IPS-NIHi7 (cell line): ENCODE measurements around the gene CR2.
"Not testable (repeated sequence)": the region's sequence is repeated elsewhere in the genome, so short reads cannot be mapped to it uniquely, and the experiment has no call there.

Experiments used
- DNase-seq: peaks from one replicate; pipeline ENCODE4 v3.0.0; 2012; ENCODE audit warnings: mixed read lengths; ENCODE audit errors: extremely low spot score

Gene CR2

GRCh38 chr1:207454046-207454964 is at the start of gene CR2:
Gene CR2, plus strand, starts transcription at chr1:207454328. Its CDS starts 91 bp downstream, at chr1:207454419.
- peak; percentile 81 for DNase-seq

GRCh38 chr1:207404849-207405525 is 49.1 kb upstream of the CR2 start:
- peak; percentile 57 for DNase-seq

GRCh38 chr1:207405814-207406213 is 48.3 kb upstream of the CR2 start:
- DNase-seq = no peak

GRCh38 chr1:207407655-207408260 is 46.4 kb upstream of the CR2 start:
- DNase-seq = no peak

- no peak for DNase-seq
Measured at GRCh38 chr1:207412845-207413244, 41.3 kb upstream of the CR2 start.

GRCh38 chr1:207414606-207415108 is 39.5 kb upstream of the CR2 start:
- no peak for DNase-seq

GRCh38 chr1:207417076-207417475 is 37.1 kb upstream of the CR2 start:
- DNase-seq = no peak

GRCh38 chr1:207418351-207418750 is 35.8 kb upstream of the CR2 start:
- no peak for DNase-seq

- no peak for DNase-seq
Measured at GRCh38 chr1:207420109-207420508, 34.0 kb upstream of the CR2 start.

GRCh38 chr1:207421078-207421477 is 33.0 kb upstream of the CR2 start:
- no peak for DNase-seq

GRCh38 chr1:207423560-207424292 is 30.4 kb upstream of the CR2 start:
- peak; percentile 54 for DNase-seq

GRCh38 chr1:207424570-207425131 is 29.5 kb upstream of the CR2 start:
- DNase-seq = no peak

- no peak for DNase-seq
Measured at GRCh38 chr1:207427832-207428585, 26.1 kb upstream of the CR2 start.

GRCh38 chr1:207428783-207429182 is 25.3 kb upstream of the CR2 start:
- DNase-seq = no peak

GRCh38 chr1:207429963-207430362 is 24.2 kb upstream of the CR2 start:
- DNase-seq = no peak

GRCh38 chr1:207430602-207431001 is 23.5 kb upstream of the CR2 start:
- DNase-seq = no peak

- no peak for DNase-seq
Measured at GRCh38 chr1:207431508-207431907, 22.6 kb upstream of the CR2 start.

GRCh38 chr1:207433435-207433834 is 20.7 kb upstream of the CR2 start:
- no peak for DNase-seq

GRCh38 chr1:207436746-207437145 is 17.4 kb upstream of the CR2 start:
- DNase-seq = not testable (repeated sequence)

- no peak for DNase-seq
Measured at GRCh38 chr1:207440626-207441025, 13.5 kb upstream of the CR2 start.
